Adrenal gland (tissue), 12 donors: Measurements from ENCODE around the gene RBM33. TPM values are rescaled to one million over a fixed set of nuclear protein-coding genes. Genes with fewer than 3 reads are reported as not detected.

ENCODE experiments used
- DNase-seq, 7 donors: peaks; one replicate each; pipeline ENCODE4 v3.0.0-alpha.2; 2019 to 2020
- H3K27ac ChIP-seq, 5 donors: fragments of 200-600 bp; sonication (generic) in 4 of 5; 1 replicate in 3 of 5; 2 replicates in 2 of 5; pipeline versions ENCODE4 v1.5.1 to v1.8.0; 2016 to 2020; ENCODE audit warnings: mild to moderate bottlenecking in 1 of 5
- H3K27me3 ChIP-seq: fragments of 200-600 bp; 2 replicates; pipeline ENCODE4 v1.8.0; 2021
- H3K36me3 ChIP-seq, 2 donors: fragments of 200-600 bp; replicated peaks in 1 of 2; 1 replicate in 1 of 2; 2 replicates in 1 of 2; pipeline versions ENCODE4 v1.5.1 to v1.8.0; 2018 to 2022
- H3K4me1 ChIP-seq, 2 donors: fragments of 200-600 bp; replicated peaks in 1 of 2; 1 replicate in 1 of 2; 2 replicates in 1 of 2; pipeline versions ENCODE4 v1.5.1 to v1.8.0; 2018 to 2021
- H3K4me3 ChIP-seq, 4 donors: fragments of 200-600 bp; sonication (generic) in 3 of 4; one replicate each; pipeline ENCODE4 v1.5.1; 2016 to 2018
- H3K9me3 ChIP-seq, 3 donors: fragments of 200-600 bp; sonication (generic) in 1 of 3; replicated peaks in 1 of 3; 1 replicate in 2 of 3; 2 replicates in 1 of 3; pipeline versions ENCODE4 v1.5.1 to v1.8.0; 2016 to 2021
- CTCF ChIP-seq, 6 experiments: fragments of 450-650 bp in 4 of 6; fragments of 200-600 bp in 2 of 6; sonication (generic) in 1 of 6; IDR thresholded peaks; 1 replicate in 5 of 6; 2 replicates in 1 of 6; pipeline versions ENCODE4 v1.5.1 to v1.8.0; 2016 to 2021; ENCODE audit warnings: antibody characterized with exemption in 6 of 6, mild to moderate bottlenecking in 2 of 6, moderate library complexity in 1 of 6
- POLR2A ChIP-seq, 2 donors: fragments of 450-650 bp; IDR thresholded peaks; one replicate each; pipeline ENCODE4 v1.6.1; 2017; ENCODE audit warnings: antibody characterized with exemption in 2 of 2, mild to moderate bottlenecking in 2 of 2, moderate library complexity in 1 of 2
- WGBS, 4 donors: extraction: QIAGEN DNeasy Blood & Tissue Kit in 2 of 4; methylation state at CpG; one replicate each; pipeline versions ENCODE4 v1.1.5 to v1.1.7; 2013 to 2017; 5-methylcytosine and 5-hydroxymethylcytosine counted together
- intact Hi-C, 2 donors: fragments of 100-400 bp; cut with DNase I; formaldehyde crosslinking; loops; one replicate each; pipeline versions ENCODE4 v1.14.1 to v1.15.0; 2022 to 2023
- polyA plus RNA-seq, 3 donors: library from polyadenylated mRNA; stranded (reverse); fragments of 200-250 nt in 2 of 3; fragments of 350-450 nt in 1 of 3; fragmentation: Illumina TruSeq in 1 of 3; extraction: RNeasy Lipid Tissue Mini Kit (QIAGEN cat#74804) in 1 of 3; gene quantifications; one replicate each; pipeline ENCODE4 v1.2.3, GENCODE V29; 2013 to 2014
- total RNA-seq, 9 donors: library from RNA; depleted of rRNA in 4 of 9; stranded (reverse); fragments of >200 nt in 4 of 9; fragments of 120-200 nt in 1 of 9; fragmentation: NEBNext Ultra II Directional in 1 of 9; extraction: Animal tissue kit (Norgen Biotek cat#: 25700) in 1 of 9; gene quantifications; one replicate each; pipeline versions ENCODE4 v1.1.0 to v1.2.4, GENCODE V29; 2013 to 2023
- donor health status: healthy with polysubstance abuse.
- donor health status: Bipolar disorder and iron deficiency.
- donor health status: DM: yes; HTN: yes; CAD: no.
- donor health status: DM: no; HTN: no; CAD: no.
- donor health status: DM: no; HTN: no; CAD: no.
- donor health status: DM: yes; HTN: yes; CAD: no.

Gene RBM33
- total and polyA plus RNA-seq, 12 donors = 10.3 to 57.1 (median 36.9) TPM

GRCh38 chr7:155702616-155703015 lies 58.2 kb downstream of the RBM33 start:
- TF ChIP-seq POLR2A (IDR thresholded peaks at IDR 0.05) = no peak
- no peak for TF ChIP-seq CTCF (IDR thresholded peaks at IDR 0.05)
- Histone ChIP-seq H3K27ac (no peak overlapping the region), H3K9me3 (no peaks in the 10 kb centered on the region), H3K36me3 (peaks cover 0 to 51% of the 10 kb centered on the region in 2 donors), H3K4me3 (no peak overlapping the region), H3K27me3 (no peaks in the 10 kb centered on the region), H3K4me1 (no peaks in the 10 kb centered on the region)
- intact Hi-C loops = no loop called here
- no peak for DNase-seq
- WGBS, 4 donors = 94 to 100% (median 98%) methylated on average over 1 of the region's 1 CpG

- intact Hi-C loops = no loop called here
- no peak overlapping the region for H3K4me3 ChIP-seq
- H3K4me1 ChIP-seq = no peaks in the 10 kb centered on the region
- no peaks in the 10 kb centered on the region for H3K27me3 ChIP-seq
- no peak for TF ChIP-seq POLR2A (IDR thresholded peaks at IDR 0.05)
- TF ChIP-seq CTCF (IDR thresholded peaks at IDR 0.05) = no peak
- H3K9me3 ChIP-seq = no peaks in the 10 kb centered on the region
- DNase-seq = no peak
- no peak overlapping the region for H3K27ac ChIP-seq
- WGBS, 4 donors = 95 to 96% (median 96%) methylated on average over 16 of the region's 16 CpGs
- peaks cover 0 to 73% of the 10 kb centered on the region in 2 donors for H3K36me3 ChIP-seq
These were observed 61.3 kb downstream of the RBM33 start for GRCh38 chr7:155705623-155706360.

- no peak overlapping the region for H3K4me3 ChIP-seq
- DNase-seq = no peak
- no peak overlapping the region for H3K27ac ChIP-seq
- WGBS, 4 donors = 93 to 96% (median 95%) methylated on average over 10 of the region's 10 CpGs
- H3K9me3 ChIP-seq = no peaks in the 10 kb centered on the region
- intact Hi-C loops = no loop called here
- no peaks in the 10 kb centered on the region for H3K4me1 ChIP-seq
- no peak for TF ChIP-seq POLR2A (IDR thresholded peaks at IDR 0.05)
- no peak for TF ChIP-seq CTCF (IDR thresholded peaks at IDR 0.05)
- H3K27me3 ChIP-seq = no peaks in the 10 kb centered on the region
- peaks cover 0 to 72% of the 10 kb centered on the region in 2 donors for H3K36me3 ChIP-seq
These were observed 61.9 kb downstream of the RBM33 start for GRCh38 chr7:155706376-155706775.

GRCh38 chr7:155709453-155709852 lies 65.0 kb downstream of the RBM33 start:
- TF ChIP-seq CTCF (IDR thresholded peaks at IDR 0.05) (no peak), POLR2A (IDR thresholded peaks at IDR 0.05) (no peak)
- intact Hi-C loops = no loop called here

More at GRCh38 chr7:155709453-155709852, 65.0 kb downstream of the RBM33 start:
- H3K9me3 ChIP-seq = no peaks in the 10 kb centered on the region
- no peaks in the 10 kb centered on the region for H3K27me3 ChIP-seq
- peaks cover 0 to 55% of the 10 kb centered on the region in 2 donors for H3K36me3 ChIP-seq
- no peak overlapping the region for H3K27ac ChIP-seq
- DNase-seq = no peak
- no peaks in the 10 kb centered on the region for H3K4me1 ChIP-seq
- no peak overlapping the region for H3K4me3 ChIP-seq
